BE2C (cell line): Measurements from ENCODE around the gene SVOPL.

Experiments
- DNase-seq: peaks from one replicate; pipeline ENCODE4 v3.0.0-alpha.2; 2020
- H3K27me3 ChIP-seq: fragments of 250-450 bp; sonication (Bioruptor Pico); 2 replicates; pipeline ENCODE4 v1.5.1; 2020; ENCODE audit warnings: mild to moderate bottlenecking
- H3K36me3 ChIP-seq: fragments of 250-450 bp; sonication (Bioruptor Pico); 2 replicates; pipeline ENCODE4 v1.5.1; 2020; ENCODE audit warnings: mild to moderate bottlenecking
- H3K4me1 ChIP-seq: fragments of 250-450 bp; sonication (Bioruptor Pico); 2 replicates; pipeline ENCODE4 v1.5.1; 2020
- H3K4me3 ChIP-seq: 2 replicates; pipeline ENCODE4 v1.5.1; 2011; ENCODE audit warnings: low read depth, low read length
- H3K9me3 ChIP-seq: fragments of 250-450 bp; sonication (Bioruptor Pico); 2 replicates; pipeline ENCODE4 v1.5.1; 2020
- CTCF ChIP-seq: IDR thresholded peaks from 2 replicates; pipeline ENCODE4 v1.5.1; 2012; ENCODE audit warnings: mild to moderate bottlenecking, low read depth, low read length

SVOPL gene

GRCh38 chr7:138618506-138618905 is 82.7 kb downstream of the SVOPL start:
- H3K4me1 ChIP-seq: no peaks in the 10 kb centered on the region
- no peaks in the 10 kb centered on the region for H3K36me3 ChIP-seq
- no peaks in the 10 kb centered on the region for H3K27me3 ChIP-seq
- no peak for DNase-seq
- H3K9me3 ChIP-seq: no peaks in the 10 kb centered on the region
- no peak for TF ChIP-seq CTCF
- H3K4me3 ChIP-seq: no peak overlapping the region

GRCh38 chr7:138616085-138616484 is 85.1 kb downstream of the SVOPL start:
- no peak for DNase-seq
- Histone ChIP-seq H3K36me3 (no peaks in the 10 kb centered on the region), H3K4me3 (no peak overlapping the region), H3K27me3 (no peaks in the 10 kb centered on the region), H3K4me1 (no peaks in the 10 kb centered on the region), H3K9me3 (no peaks in the 10 kb centered on the region)
- TF ChIP-seq CTCF: no peak

- Histone ChIP-seq H3K9me3 (no peaks in the 10 kb centered on the region), H3K36me3 (no peaks in the 10 kb centered on the region), H3K4me1 (no peaks in the 10 kb centered on the region), H3K4me3 (no peak overlapping the region), H3K27me3 (no peaks in the 10 kb centered on the region)
- TF ChIP-seq CTCF: no peak
- DNase-seq: no peak
Observed at GRCh38 chr7:138613630-138614029, 87.5 kb downstream of the SVOPL start.

- no peaks in the 10 kb centered on the region for H3K36me3 ChIP-seq
- H3K9me3 ChIP-seq: no peaks in the 10 kb centered on the region
- DNase-seq: no peak
- no peak overlapping the region for H3K4me3 ChIP-seq
- H3K27me3 ChIP-seq: no peaks in the 10 kb centered on the region
- TF ChIP-seq CTCF: no peak
- H3K4me1 ChIP-seq: no peaks in the 10 kb centered on the region
Observed at GRCh38 chr7:138610671-138611170, 90.4 kb downstream of the SVOPL start.

- TF ChIP-seq CTCF: no peak
- no peak for DNase-seq
- no peak overlapping the region for H3K4me3 ChIP-seq
- H3K9me3 ChIP-seq: no peaks in the 10 kb centered on the region
- no peaks in the 10 kb centered on the region for H3K27me3 ChIP-seq
- H3K4me1 ChIP-seq: no peaks in the 10 kb centered on the region
- H3K36me3 ChIP-seq: no peaks in the 10 kb centered on the region
Observed at GRCh38 chr7:138608275-138608674, 92.9 kb downstream of the SVOPL start.

GRCh38 chr7:138607216-138608126 is 93.7 kb downstream of the SVOPL start:
- Histone ChIP-seq H3K27me3 (no peaks in the 10 kb centered on the region), H3K9me3 (no peaks in the 10 kb centered on the region), H3K36me3 (no peaks in the 10 kb centered on the region), H3K4me1 (no peaks in the 10 kb centered on the region), H3K4me3 (no peak overlapping the region)
- no peak for TF ChIP-seq CTCF
- no peak for DNase-seq
